ENCODE data around the gene OR1I1.
"Not testable (repeated sequence)": the region's sequence is repeated elsewhere in the genome, so short reads cannot be mapped to it uniquely, and the experiment has no call there.

OR1I1 gene

GRCh38 chr19:15081911-15082310, at the start of gene OR1I1:
Gene OR1I1, plus strand, starts transcription at chr19:15082211. Its CDS starts 4,855 bp downstream, at chr19:15087066.
- DNase-seq: no peak

- no peak for DNase-seq
Observed at GRCh38 chr19:15035795-15036311, 46.2 kb upstream of the OR1I1 start.

GRCh38 chr19:15037586-15037985, 44.4 kb upstream of the OR1I1 start:
- DNase-seq: no peak

GRCh38 chr19:15038294-15038693, 43.7 kb upstream of the OR1I1 start:
- DNase-seq: no peak

- no peak for DNase-seq
Observed at GRCh38 chr19:15042003-15042402, 40.0 kb upstream of the OR1I1 start.

- DNase-seq: no peak
Observed at GRCh38 chr19:15042826-15043225, 39.2 kb upstream of the OR1I1 start.

GRCh38 chr19:15045506-15045905, 36.5 kb upstream of the OR1I1 start:
- DNase-seq: no peak

GRCh38 chr19:15047680-15048079, 34.3 kb upstream of the OR1I1 start:
- no peak for DNase-seq

GRCh38 chr19:15048128-15048527, 33.9 kb upstream of the OR1I1 start:
- DNase-seq: no peak

- DNase-seq: no peak
Observed at GRCh38 chr19:15048885-15049541, 33.0 kb upstream of the OR1I1 start, which contains the start of gene CASP14. Gene CASP14, plus strand, starts transcription at chr19:15049480. Its CDS starts 2,772 bp downstream, at chr19:15052252.

GRCh38 chr19:15050639-15051038, 31.4 kb upstream of the OR1I1 start:
- no peak for DNase-seq

- DNase-seq: no peak
Observed at GRCh38 chr19:15062036-15062435, 20.0 kb upstream of the OR1I1 start.

GRCh38 chr19:15070386-15070785, 11.6 kb upstream of the OR1I1 start:
- not testable (repeated sequence) for DNase-seq

GRCh38 chr19:15072930-15073647, 8.9 kb upstream of the OR1I1 start:
- no peak for DNase-seq

- no peak for DNase-seq
Observed at GRCh38 chr19:15074371-15074770, 7.6 kb upstream of the OR1I1 start.

GRCh38 chr19:15075806-15076205, 6.2 kb upstream of the OR1I1 start:
- no peak for DNase-seq

- not testable (repeated sequence) for DNase-seq
Observed at GRCh38 chr19:15080002-15080401, 2.0 kb upstream of the OR1I1 start.

- no peak for DNase-seq
Observed at GRCh38 chr19:15087182-15087581, 5.2 kb downstream of the OR1I1 start.

GRCh38 chr19:15091918-15092753, 10.1 kb downstream of the OR1I1 start:
- DNase-seq: peak; percentile 44

- DNase-seq: no peak
Observed at GRCh38 chr19:15093001-15093400, 11.0 kb downstream of the OR1I1 start.

GRCh38 chr19:15096223-15096622, 14.2 kb downstream of the OR1I1 start:
- DNase-seq: no peak

- DNase-seq: not testable (repeated sequence)
Observed at GRCh38 chr19:15097980-15098379, 16.0 kb downstream of the OR1I1 start.

- DNase-seq: no peak
Observed at GRCh38 chr19:15098460-15098859, 16.4 kb downstream of the OR1I1 start.
